Left ventricle myocardium inferior (tissue), 1 donor: Measurements from ENCODE around the gene NDST1. TPM values are rescaled to one million over a fixed set of nuclear protein-coding genes. Genes with fewer than 3 reads are reported as not detected.
A peak's percentile ranks its signal among the peaks of the same experiment; 100 is the strongest.
"Not testable (repeated sequence)": the region's sequence is repeated elsewhere in the genome, so short reads cannot be mapped to it uniquely, and the experiment has no call there.

Experiments used
- DNase-seq: peaks from one replicate; pipeline ENCODE4 v3.0.0-alpha.2; 2020
- H3K27ac ChIP-seq: fragments of 200-600 bp; replicated peaks from 2 replicates; pipeline ENCODE4 v1.8.0; 2021
- H3K27me3 ChIP-seq: fragments of 200-600 bp; 2 replicates; pipeline ENCODE4 v1.8.0; 2021; ENCODE audit warnings: low read depth
- H3K36me3 ChIP-seq: fragments of 200-600 bp; 2 replicates; pipeline ENCODE4 v1.8.0; 2021
- H3K4me1 ChIP-seq: fragments of 200-600 bp; 2 replicates; pipeline ENCODE4 v1.8.0; 2021
- H3K4me3 ChIP-seq: fragments of 200-600 bp; 2 replicates; pipeline ENCODE4 v1.8.0; 2021; ENCODE audit warnings: mild to moderate bottlenecking, moderate library complexity
- H3K9me3 ChIP-seq: fragments of 200-600 bp; replicated peaks from 2 replicates; pipeline ENCODE4 v1.8.0; 2021
- CTCF ChIP-seq: fragments of 200-600 bp; IDR thresholded peaks from 2 replicates; pipeline ENCODE4 v1.8.0; 2021; ENCODE audit warnings: antibody characterized with exemption, mild to moderate bottlenecking, borderline replicate concordance
- intact Hi-C: fragments of 100-400 bp; cut with micrococcal nuclease; formaldehyde crosslinking; loops from one replicate; pipeline ENCODE4 v1.11.0; 2022
- total RNA-seq: library from RNA; stranded (reverse); fragmentation: NEBNext Ultra II Directional; extraction: Animal tissue kit (Norgen Biotek cat#: 25700); gene quantifications from one replicate; pipeline ENCODE4 v1.2.1, GENCODE V29; 2021
- donor health status: DM: no; HTN: yes; CAD: no; lungs with severe emphysema.

Gene NDST1
- total RNA-seq, 1 donor from 2014 or later = 58.9 TPM

GRCh38 chr5:150515446-150515845 lies 7.5 kb downstream of the NDST1 start:
- DNase-seq = no peak
- TF ChIP-seq CTCF = no peak
- no peaks in the 10 kb centered on the region for H3K27me3 ChIP-seq
- intact Hi-C loops = no loop called here
- no peaks in the 10 kb centered on the region for H3K9me3 ChIP-seq
- H3K36me3 ChIP-seq = peaks cover 6% of the 10 kb centered on the region
- H3K27ac ChIP-seq = peak overlapping the region; percentile 73
- H3K4me3 ChIP-seq = no peak overlapping the region
- peaks cover 99% of the 10 kb centered on the region for H3K4me1 ChIP-seq

DNA sequence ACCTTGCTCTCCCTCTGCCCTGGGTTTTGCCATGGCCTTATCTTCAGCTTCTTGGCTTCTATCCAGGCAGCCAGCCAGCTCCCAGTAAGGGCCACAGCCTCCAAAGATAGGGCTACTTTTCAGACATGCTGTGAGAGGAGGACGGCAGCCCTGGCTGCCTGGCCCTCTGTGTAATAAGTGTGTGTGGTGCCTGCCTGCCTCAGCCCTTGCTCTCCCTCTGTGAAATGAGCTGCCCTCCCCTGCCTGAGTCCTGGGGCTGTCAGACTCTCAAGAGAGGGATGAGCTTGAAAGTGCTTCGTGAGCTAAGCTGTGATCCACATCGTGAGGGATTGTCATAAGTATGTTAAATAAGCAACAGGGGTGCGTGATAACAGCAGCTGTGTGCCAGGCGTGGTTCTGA lies 8.1 kb downstream of the NDST1 start:
- Histone ChIP-seq H3K27ac (peak overlapping the region; percentile 73), H3K36me3 (peaks cover 11% of the 10 kb centered on the region), H3K9me3 (no peaks in the 10 kb centered on the region), H3K4me1 (peaks cover 99% of the 10 kb centered on the region), H3K4me3 (no peak overlapping the region), H3K27me3 (no peaks in the 10 kb centered on the region)
- intact Hi-C loops = no loop called here
- TF ChIP-seq CTCF = no peak
- peak; percentile 56 for DNase-seq

GRCh38 chr5:150517272-150518152 lies 9.6 kb downstream of the NDST1 start:
- no peak for TF ChIP-seq CTCF
- peak overlapping the region; percentile 54 for H3K27ac ChIP-seq
- H3K36me3 ChIP-seq = peaks cover 21% of the 10 kb centered on the region
- intact Hi-C loops = no loop called here
- no peak overlapping the region for H3K4me3 ChIP-seq
- no peaks in the 10 kb centered on the region for H3K27me3 ChIP-seq
- H3K4me1 ChIP-seq = peaks cover 99% of the 10 kb centered on the region
- H3K9me3 ChIP-seq = no peaks in the 10 kb centered on the region
- DNase-seq = peak; percentile 59

DNA sequence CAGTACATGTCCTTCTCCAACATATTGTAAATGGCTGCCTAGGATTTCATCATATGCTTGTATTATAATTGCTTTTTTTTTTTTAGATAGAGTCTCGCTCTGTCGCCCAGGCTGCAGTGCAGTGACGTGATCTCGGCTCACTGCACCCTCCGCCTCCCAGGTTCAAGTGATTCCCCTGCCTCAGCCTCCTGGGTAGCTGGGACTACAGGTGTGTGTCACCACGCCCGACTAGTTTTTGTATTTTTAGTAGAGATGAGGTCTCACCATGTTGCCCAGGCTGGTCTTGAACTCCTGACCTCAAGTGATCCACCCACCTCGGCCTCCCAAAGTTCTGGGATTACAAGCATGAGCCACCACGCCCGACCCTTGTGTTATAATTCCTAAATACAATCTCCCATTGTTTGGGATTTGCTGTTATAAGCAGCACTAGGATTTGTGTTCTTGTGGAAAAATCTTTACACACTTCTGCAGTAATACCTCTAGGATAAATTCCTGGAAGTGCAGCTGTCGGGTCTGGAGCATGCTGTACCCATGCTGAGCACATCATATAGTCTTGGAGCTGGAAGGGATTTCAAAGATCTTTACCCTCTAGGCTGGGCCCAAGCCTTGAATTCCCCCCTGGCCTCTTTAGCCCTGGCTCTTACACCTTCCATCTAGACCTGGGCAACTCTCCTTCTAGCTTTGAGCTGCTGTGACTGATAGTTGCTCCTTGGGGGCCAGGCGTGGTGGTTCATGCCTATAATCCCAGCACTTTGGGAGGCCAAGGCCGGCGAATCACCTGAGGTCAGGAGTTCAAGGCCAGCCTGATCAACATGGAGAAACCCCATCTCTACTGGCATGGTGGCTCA lies 11.0 kb downstream of the NDST1 start:
- Histone ChIP-seq H3K4me1 (peaks cover 100% of the 10 kb centered on the region), H3K27ac (peak overlapping the region; percentile 54), H3K36me3 (peaks cover 21% of the 10 kb centered on the region)
- DNase-seq, H3K9me3 ChIP-seq, intact Hi-C loops, H3K27me3 ChIP-seq, H3K4me3 ChIP-seq: not testable (repeated sequence)

DNA sequence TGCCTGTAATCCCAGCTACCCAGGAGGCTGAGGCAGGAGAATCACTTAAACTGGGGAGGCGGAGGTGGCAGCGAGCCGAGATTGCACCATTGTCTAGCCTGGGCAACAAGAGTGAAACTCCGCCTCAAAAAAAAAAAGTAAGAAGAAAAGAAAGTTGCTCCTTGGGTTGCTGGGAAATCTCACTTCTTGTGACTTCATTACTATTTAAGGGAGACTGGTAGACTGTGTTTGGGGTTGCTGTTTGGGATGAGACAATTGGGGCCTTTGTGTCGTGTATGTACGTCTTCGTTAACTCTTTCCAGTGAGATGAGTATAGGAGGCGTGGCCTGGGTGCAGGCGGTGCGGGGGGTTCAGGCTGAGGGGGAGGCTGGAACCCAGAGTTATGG lies 11.6 kb downstream of the NDST1 start:
- Histone ChIP-seq H3K4me3 (no peak overlapping the region), H3K27ac (peak overlapping the region; percentile 54), H3K4me1 (peaks cover 100% of the 10 kb centered on the region), H3K9me3 (no peaks in the 10 kb centered on the region), H3K27me3 (no peaks in the 10 kb centered on the region), H3K36me3 (peaks cover 21% of the 10 kb centered on the region)
- TF ChIP-seq CTCF = no peak
- no peak for DNase-seq
- intact Hi-C loops = no loop called here
